ENCODE data around the gene CRLF1.

The CRLF1 gene

GRCh38 chr19:18626906-18627305, 20.3 kb upstream of the CRLF1 start:
- TF ChIP-seq CTCF (IDR thresholded peaks at IDR 0.05; ENCODE audit: insufficient read depth, low read depth, low read length, missing control alignments): no peak
- DNase-seq (ENCODE audit: low read depth): no peak

DNA sequence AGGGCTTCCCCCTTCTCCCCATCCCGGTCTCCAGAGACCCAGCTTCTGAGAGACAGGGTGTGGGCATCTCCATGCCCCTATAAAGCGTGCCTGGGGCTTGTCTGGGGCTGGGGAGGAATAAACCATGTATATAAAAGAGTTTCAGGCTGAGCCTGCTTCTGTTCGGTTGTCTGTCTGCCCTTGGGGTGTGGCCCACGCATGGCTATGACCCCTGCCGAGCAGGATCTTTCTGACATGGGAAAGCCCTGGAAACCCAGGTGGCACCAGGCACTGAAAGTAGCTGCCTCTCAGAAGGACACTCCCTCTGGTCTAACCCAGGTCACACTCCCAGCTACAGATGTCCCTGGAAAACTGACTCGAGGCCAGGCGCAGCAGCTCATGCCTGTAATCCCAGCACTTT, 14.3 kb upstream of the CRLF1 start:
- no peak for TF ChIP-seq CTCF (IDR thresholded peaks at IDR 0.05; ENCODE audit: insufficient read depth, low read depth, low read length, missing control alignments)
- no peak overlapping the region for H3K4me3 ChIP-seq (ENCODE audit: low read depth, low read length)
- no peak for DNase-seq (ENCODE audit: low read depth)

More at GRCh38 chr19:18626906-18627305, 20.3 kb upstream of the CRLF1 start:
- H3K4me3 ChIP-seq (ENCODE audit: low read depth, low read length): no peak overlapping the region

- TF ChIP-seq CTCF (IDR thresholded peaks at IDR 0.05; ENCODE audit: insufficient read depth, low read depth, low read length, missing control alignments): no peak
- no peak overlapping the region for H3K4me3 ChIP-seq (ENCODE audit: low read depth, low read length)
- DNase-seq (ENCODE audit: low read depth): no peak
Measured at GRCh38 chr19:18620311-18620710, 13.7 kb upstream of the CRLF1 start.

DNA sequence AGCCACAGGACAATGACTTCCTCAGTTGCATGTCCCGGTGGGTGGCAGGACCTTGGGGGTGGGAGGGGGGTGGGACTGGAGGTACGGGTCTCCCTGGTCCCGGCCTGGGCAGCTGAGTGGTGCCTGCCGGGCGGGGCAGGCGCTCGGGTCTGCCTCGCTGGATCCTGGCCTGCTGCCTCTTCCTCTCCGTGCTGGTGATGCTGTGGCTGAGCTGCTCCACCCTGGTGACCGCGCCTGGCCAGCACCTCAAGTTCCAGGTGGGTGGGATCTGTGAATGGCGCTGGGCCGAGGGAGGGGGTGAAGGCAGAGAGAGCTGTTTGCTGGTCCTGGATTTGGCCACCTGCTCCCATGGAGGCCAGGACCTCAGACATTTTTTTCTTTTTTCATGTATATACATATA, 11.6 kb upstream of the CRLF1 start:
- TF ChIP-seq CTCF (IDR thresholded peaks at IDR 0.05; ENCODE audit: insufficient read depth, low read depth, low read length, missing control alignments): no peak
- DNase-seq (ENCODE audit: low read depth): no peak
- no peak overlapping the region for H3K4me3 ChIP-seq (ENCODE audit: low read depth, low read length)

GRCh38 chr19:18617562-18617961, 11.0 kb upstream of the CRLF1 start:
- no peak for TF ChIP-seq CTCF (IDR thresholded peaks at IDR 0.05; ENCODE audit: insufficient read depth, low read depth, low read length, missing control alignments)
- no peak for DNase-seq (ENCODE audit: low read depth)
- no peak overlapping the region for H3K4me3 ChIP-seq (ENCODE audit: low read depth, low read length)

GRCh38 chr19:18616023-18616422, 9.4 kb upstream of the CRLF1 start:
- DNase-seq (ENCODE audit: low read depth): no peak
- H3K4me3 ChIP-seq (ENCODE audit: low read depth, low read length): no peak overlapping the region
- TF ChIP-seq CTCF (IDR thresholded peaks at IDR 0.05; ENCODE audit: insufficient read depth, low read depth, low read length, missing control alignments): no peak

GRCh38 chr19:18613589-18614234, 7.1 kb upstream of the CRLF1 start:
- no peak for DNase-seq (ENCODE audit: low read depth)
- no peak for TF ChIP-seq CTCF (IDR thresholded peaks at IDR 0.05; ENCODE audit: insufficient read depth, low read depth, low read length, missing control alignments)
- H3K4me3 ChIP-seq (ENCODE audit: low read depth, low read length): no peak overlapping the region
